Heart left ventricle (tissue), 16 donors: ENCODE data around the gene AGFG2. TPM values are rescaled to one million over a fixed set of nuclear protein-coding genes. Genes with fewer than 3 reads are reported as not detected.

Source experiments
- ATAC-seq, 4 donors: fragments of 200-7000 bp; cut with Tn5 transposase; one replicate each; pipeline ENCODE4 v1.9.1; 2020 to 2022; ENCODE audit warnings: moderate library complexity in 4 of 4, mild to moderate bottlenecking in 3 of 4, moderate number of reproducible peaks in 1 of 4
- DNase-seq, 5 donors: peaks; one replicate each; pipeline ENCODE4 v3.0.0-alpha.2; 2020
- H3K27ac ChIP-seq, 12 donors: fragments of 200-600 bp; sonication (generic) in 4 of 12; one replicate each; pipeline versions ENCODE4 v1.5.0 to v1.8.0; 2016 to 2022; ENCODE audit warnings: mild to moderate bottlenecking in 2 of 12
- H3K27me3 ChIP-seq, 9 donors: fragments of 200-600 bp; sonication (generic) in 2 of 9; one replicate each; pipeline versions ENCODE4 v1.5.1 to v1.8.0; 2016 to 2022; ENCODE audit warnings: mild to moderate bottlenecking in 3 of 9
- H3K36me3 ChIP-seq, 9 donors: fragments of 200-600 bp; sonication (generic) in 2 of 9; one replicate each; pipeline versions ENCODE4 v1.5.0 to v1.8.0; 2018 to 2022; ENCODE audit warnings: mild to moderate bottlenecking in 2 of 9
- H3K4me1 ChIP-seq, 12 donors: fragments of 200-600 bp; sonication (generic) in 4 of 12; one replicate each; pipeline versions ENCODE4 v1.5.0 to v1.8.0; 2016 to 2022; ENCODE audit warnings: mild to moderate bottlenecking in 3 of 12
- H3K4me3 ChIP-seq, 12 donors: fragments of 200-600 bp; sonication (generic) in 4 of 12; one replicate each; pipeline versions ENCODE4 v1.5.0 to v1.8.0; 2017 to 2022; ENCODE audit warnings: mild to moderate bottlenecking in 9 of 12, moderate library complexity in 4 of 12
- H3K9me3 ChIP-seq, 12 donors: fragments of 200-600 bp; sonication (generic) in 4 of 12; one replicate each; pipeline versions ENCODE4 v1.5.0 to v1.8.0; 2016 to 2022; ENCODE audit warnings: mild to moderate bottlenecking in 1 of 12
- CTCF ChIP-seq, 12 donors: fragments of 200-600 bp; sonication (generic) in 4 of 12; IDR thresholded peaks; one replicate each; pipeline versions ENCODE4 v1.5.0 to v1.8.0; 2018 to 2022; ENCODE audit warnings: antibody characterized with exemption in 12 of 12, mild to moderate bottlenecking in 5 of 12
- POLR2A ChIP-seq, 2 donors: fragments of 450-650 bp; IDR thresholded peaks; one replicate each; pipeline ENCODE4 v1.6.1; 2017; ENCODE audit warnings: antibody characterized with exemption in 2 of 2, mild to moderate bottlenecking in 2 of 2, moderate library complexity in 2 of 2
- WGBS, 4 donors: extraction: QIAGEN DNeasy Blood & Tissue Kit in 2 of 4; methylation state at CpG; one replicate each; pipeline versions ENCODE4 v1.1.5 to v1.1.7; 2013 to 2018; 5-methylcytosine and 5-hydroxymethylcytosine counted together
- intact Hi-C, 10 donors: fragments of 100-400 bp; cut with DNase I; formaldehyde crosslinking; loops; one replicate each; pipeline versions ENCODE4 v1.11.1 to v1.14.2; 2022
- polyA plus RNA-seq, 2 donors: library from polyadenylated mRNA; stranded (reverse); fragments of 200-250 nt; gene quantifications; one replicate each; pipeline ENCODE4 v1.2.3, GENCODE V29; 2013
- total RNA-seq, 9 donors: library from RNA; depleted of rRNA in 2 of 9; stranded (reverse); fragments of >200 nt in 2 of 9; fragmentation: NEBNext Ultra II Directional in 3 of 9; extraction: Animal tissue kit (Norgen Biotek cat#: 25700) in 3 of 9; gene quantifications; one replicate each; pipeline versions ENCODE4 v1.1.0 to v1.2.4, GENCODE V29; 2016 to 2023
- donor health status: ischemic (EF 13 %, LVEDD 7.1; RV severe dilation, severe dysfunction).
- donor health status: healthy with polysubstance abuse.
- donor health status: DM: no; HTN: yes; CAD: no.
- donor health status: DM: no; HTN: no; CAD: no.
- donor health status: ischemic (EF 25% LVEDD 6.9; RV normal size, moderate dysfunction).
- donor health status: ischemic (EF 25% LVEDD 5.7; RV mildly dilated, moderate dysfunction).
- donor health status: healthy.
- donor health status: DM: yes; HTN: yes; CAD: no.
- donor health status: ischemic (EF 35%, LVEDD 5.7; RV mildly dilated, moderate dysfunction).
- donor health status: nonischemic (EF 11% LVEDD 7.7; RV severe dilation, severe dysfunction).
- donor health status: DM: yes; HTN: yes; CAD: no.
- donor health status: PGD.
- donor health status: ischemic (EF 29% LVEDD 5.4; RV normal size, mild dysfunction).
- donor health status: nonischemic (EF 23%, LVEDD 6.1; RV moderate dilation, normal function).

Gene AGFG2
- total and polyA plus RNA-seq, 11 donors: 12.5 to 36.9 (median 30.8) TPM

- 24 to 73% (median 25%) methylated on average over 11 to 36 of the region's 36 CpGs for WGBS, 4 donors
- peaks cover 0 to 26% (median 13%) of the 10 kb centered on the region in 12 donors for H3K4me1 ChIP-seq
- DNase-seq: peak in 3 of 5 donors; percentile 45 to 72 (median 56)
- H3K27me3 ChIP-seq: no peaks in the 10 kb centered on the region
- peaks cover 0 to 11% (median 3%) of the 10 kb centered on the region in 9 donors for H3K36me3 ChIP-seq
- intact Hi-C loops: loop anchor here in 2 of 10 donors (5.0 to 10.0 kb wide), 2 partner anchors 123 to 156 kb away; partner anchors contain the start of genes EPO (in 1 of the 2) and GIGYF1 (in 1 of the 2)
- H3K4me3 ChIP-seq: peak overlapping the region in 11 of 12 donors; percentile 2 to 50 (median 40)
- H3K9me3 ChIP-seq: no peaks in the 10 kb centered on the region
- ATAC-seq: peak; percentile 28 to 56 (median 34)
- TF ChIP-seq POLR2A (IDR thresholded peaks at IDR 0.05) (no peak), CTCF (IDR thresholded peaks at IDR 0.05) (peak in 9 of 12 donors; percentile 8 to 42 (median 32))
- H3K27ac ChIP-seq: peak overlapping the region in 1 of 12 donors; percentile 24
Measured at GRCh38 chr7:100568896-100569844, 30.2 kb downstream of the AGFG2 start.

GRCh38 chr7:100570954-100571828, 32.2 kb downstream of the AGFG2 start:
- Histone ChIP-seq H3K4me3 (no peak overlapping the region), H3K27me3 (no peaks in the 10 kb centered on the region), H3K4me1 (peaks cover 0 to 26% (median 13%) of the 10 kb centered on the region in 12 donors), H3K27ac (no peak overlapping the region), H3K9me3 (no peaks in the 10 kb centered on the region), H3K36me3 (peaks cover 0 to 30% (median 22%) of the 10 kb centered on the region in 9 donors)
- TF ChIP-seq CTCF (IDR thresholded peaks at IDR 0.05) (no peak), POLR2A (IDR thresholded peaks at IDR 0.05) (no peak)
- intact Hi-C loops: loop anchor here in 1 of 10 donors (2.0 kb wide), 1 partner anchor 14 kb away; no protein-coding TSS in a partner anchor
- ATAC-seq (no peak), DNase-seq (peak in 3 of 5 donors; percentile 17 to 65 (median 23))
- 72 to 77% (median 74%) methylated on average over 15 to 26 of the region's 26 CpGs for WGBS, 4 donors

- peaks cover under 1 to 35% (median 28%) of the 10 kb centered on the region in 9 donors for H3K36me3 ChIP-seq
- TF ChIP-seq CTCF (IDR thresholded peaks at IDR 0.05): no peak
- TF ChIP-seq POLR2A (IDR thresholded peaks at IDR 0.05): no peak
- no peak for ATAC-seq
- peak in 1 of 5 donors; percentile 6 for DNase-seq
- H3K27me3 ChIP-seq: no peaks in the 10 kb centered on the region
- no peak overlapping the region for H3K4me3 ChIP-seq
- H3K27ac ChIP-seq: no peak overlapping the region
- WGBS, 4 donors: 98 to 100% (median 99%) methylated on average over 1 to 2 of the region's 2 CpGs
- intact Hi-C loops: loop anchor here in 1 of 10 donors (2.0 kb wide), 1 partner anchor 13 kb away; no protein-coding TSS in a partner anchor
- no peaks in the 10 kb centered on the region for H3K9me3 ChIP-seq
- peaks cover 0 to 26% (median 13%) of the 10 kb centered on the region in 12 donors for H3K4me1 ChIP-seq
Measured at GRCh38 chr7:100571829-100572116, 32.8 kb downstream of the AGFG2 start.
